HEK293 (cell line): ENCODE data around the gene HLA-DMB.
A peak's percentile ranks its signal among the peaks of the same experiment; 100 is the strongest.

ENCODE experiments used
- CTCF ChIA-PET: fragments of 350-600 bp; formaldehyde crosslinking; extraction: SDS; loops from one replicate; lab custom pipeline; 2021; ENCODE audit warnings: antibody characterized with exemption; lab: Yijun Ruan, JAX
- POLR2A ChIA-PET: fragments of 300-600 bp; formaldehyde crosslinking; extraction: SDS; loops from one replicate; lab custom pipeline; 2020; ENCODE audit warnings: antibody characterized with exemption, inconsistent platforms; lab: Yijun Ruan, JAX
- H3K27ac ChIP-seq: fragments of 200-500 bp; sonication (Bioruptor generic); 2 replicates; pipeline ENCODE4 v1.5.1; 2014; ENCODE audit warnings: low read depth, low read length, control low read depth, inconsistent platforms; ENCODE audit errors: extremely low read depth
- H3K36me3 ChIP-seq, 2 experiments: fragments of 200-500 bp in 1 of 2; sonication (Bioruptor generic) in 1 of 2; 1 replicate in 1 of 2; 2 replicates in 1 of 2; pipeline ENCODE4 v1.5.1; 2014 to 2017; ENCODE audit warnings: inconsistent platforms in 2 of 2, low read length in 2 of 2; ENCODE audit not compliant: control insufficient read depth in 2 of 2, insufficient read depth in 1 of 2
- H3K4me1 ChIP-seq: fragments of 200-500 bp; sonication (Bioruptor generic); 2 replicates; pipeline ENCODE4 v1.5.1; 2014; ENCODE audit warnings: mild to moderate bottlenecking, low read length, inconsistent platforms; ENCODE audit not compliant: control insufficient read depth, insufficient read depth
- H3K4me3 ChIP-seq: 2 replicates; pipeline ENCODE4 v1.5.1; 2011; ENCODE audit warnings: low read depth, mild to moderate bottlenecking, control low read depth, low read length, moderate library complexity
- H3K9me3 ChIP-seq: fragments of 200-500 bp; sonication (Bioruptor generic); 2 replicates; pipeline ENCODE4 v1.5.1; 2014; ENCODE audit warnings: low read depth, low read length, inconsistent platforms; ENCODE audit not compliant: control insufficient read depth, insufficient read depth
- IKZF3 ChIP-seq: fragments of 450-650 bp; IDR thresholded peaks from 2 replicates; pipeline ENCODE4 v1.5.0; 2018; ENCODE audit warnings: missing biosample characterization, mild to moderate bottlenecking, missing genetic modification characterization, moderate library complexity
- INSM2 ChIP-seq: fragments of 450-650 bp; formaldehyde crosslinking; IDR thresholded peaks from 2 replicates; pipeline ENCODE4 v1.5.1; 2016; ENCODE audit warnings: missing biosample characterization, missing genetic modification characterization
- ZBTB20 ChIP-seq: fragments of 450-650 bp; formaldehyde crosslinking; IDR thresholded peaks from 2 replicates; pipeline ENCODE4 v1.5.1; 2016; ENCODE audit warnings: missing biosample characterization, missing genetic modification characterization
- ZNF10 ChIP-seq: fragments of 450-650 bp; formaldehyde crosslinking; IDR thresholded peaks from 2 replicates; pipeline ENCODE4 v1.5.1; 2017; ENCODE audit warnings: missing biosample characterization, missing genetic modification characterization
- ZNF148 ChIP-seq: fragments of 450-650 bp; formaldehyde crosslinking; IDR thresholded peaks from 2 replicates; pipeline ENCODE4 v1.5.0; 2017; ENCODE audit warnings: missing biosample characterization, missing genetic modification characterization, borderline replicate concordance
- ZNF2 ChIP-seq: fragments of 450-650 bp; formaldehyde crosslinking; IDR thresholded peaks from 2 replicates; pipeline ENCODE4 v1.5.1; 2016; ENCODE audit warnings: missing biosample characterization, missing genetic modification characterization
- ZNF335 ChIP-seq: fragments of 450-650 bp; formaldehyde crosslinking; conservative IDR thresholded peaks from 2 replicates; pipeline ENCODE4 v1.5.1; 2016; ENCODE audit warnings: missing biosample characterization, missing genetic modification characterization
- ZNF398 ChIP-seq: fragments of 450-650 bp; formaldehyde crosslinking; IDR thresholded peaks from 2 replicates; pipeline ENCODE4 v1.5.1; 2017; ENCODE audit warnings: missing biosample characterization, missing genetic modification characterization
- ZNF664 ChIP-seq: fragments of 450-650 bp; formaldehyde crosslinking; IDR thresholded peaks from 2 replicates; pipeline ENCODE4 v1.5.1; 2016; ENCODE audit warnings: missing biosample characterization, missing genetic modification characterization
- ZNF692 ChIP-seq: fragments of 450-650 bp; formaldehyde crosslinking; IDR thresholded peaks from 2 replicates; pipeline ENCODE4 v1.5.1; 2016; ENCODE audit warnings: missing biosample characterization, missing genetic modification characterization
- TF ChIP-seq, protein P1 (sequence below): fragments of 450-650 bp; formaldehyde crosslinking; IDR thresholded peaks from 2 replicates; pipeline ENCODE4 v1.5.1; 2017; ENCODE audit warnings: missing biosample characterization, missing genetic modification characterization

The HLA-DMB gene

DNA sequence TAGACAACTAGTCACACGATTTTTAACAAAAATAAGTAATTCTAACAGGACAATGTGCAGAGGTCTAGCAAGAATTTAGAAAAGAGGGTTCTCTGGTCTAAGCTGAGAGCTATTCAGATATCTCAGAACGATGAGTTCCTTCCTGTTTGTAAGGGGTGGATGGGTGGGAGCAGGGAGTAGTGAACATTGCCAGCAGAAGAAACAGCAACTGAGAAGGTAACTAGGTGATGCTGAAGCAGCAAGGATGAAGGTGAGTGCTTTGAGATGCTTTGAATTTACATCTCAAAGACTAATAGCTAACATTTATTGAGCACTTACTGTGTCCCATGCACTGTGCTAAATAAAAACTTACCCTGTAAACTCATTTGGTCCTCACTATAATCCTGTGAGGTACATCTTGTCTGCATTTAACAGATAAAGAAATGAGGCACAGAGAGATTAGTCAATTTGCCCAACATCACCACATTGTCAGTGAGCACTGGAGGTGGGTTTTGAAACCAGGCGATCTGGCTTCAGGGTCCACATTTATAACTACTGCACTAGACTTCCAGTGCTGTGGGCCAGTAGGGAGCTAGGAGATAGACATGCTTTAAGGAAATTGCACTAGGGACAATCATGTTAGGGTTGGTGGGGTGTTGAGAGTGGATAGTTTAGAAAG is 43.3 kb upstream of the HLA-DMB start:
- Histone ChIP-seq H3K36me3 (peaks cover 24 to 26% of the 10 kb centered on the region in 2 experiments), H3K9me3 (no peaks in the 10 kb centered on the region), H3K4me1 (peaks cover 8% of the 10 kb centered on the region), H3K27ac (0 out of 2 replicates have a peak overlapping the region, but pooled peaks have one; percentile 1), H3K4me3 (no peak overlapping the region)
- POLR2A ChIA-PET, result interaction anchor here (0.6 to 7.7 kb wide), 19 partner anchors 13 to 264 kb away, joined by 3 to 405 read pairs (median 4); partner anchors contain the start of genes BRD2, HLA-DMA, HLA-DMB and HSD17B8
- TF ChIP-seq ZNF10 (tag by site-specific recombination) (peak; percentile 62; the same call in 1 of the 2 replicates), ZNF664 (tag by site-specific recombination) (peak; percentile 99), ZNF148 (tag by site-specific recombination) (no peak), ZBTB20 (peak; percentile 33)
- TF ChIP-seq, protein P1, sequence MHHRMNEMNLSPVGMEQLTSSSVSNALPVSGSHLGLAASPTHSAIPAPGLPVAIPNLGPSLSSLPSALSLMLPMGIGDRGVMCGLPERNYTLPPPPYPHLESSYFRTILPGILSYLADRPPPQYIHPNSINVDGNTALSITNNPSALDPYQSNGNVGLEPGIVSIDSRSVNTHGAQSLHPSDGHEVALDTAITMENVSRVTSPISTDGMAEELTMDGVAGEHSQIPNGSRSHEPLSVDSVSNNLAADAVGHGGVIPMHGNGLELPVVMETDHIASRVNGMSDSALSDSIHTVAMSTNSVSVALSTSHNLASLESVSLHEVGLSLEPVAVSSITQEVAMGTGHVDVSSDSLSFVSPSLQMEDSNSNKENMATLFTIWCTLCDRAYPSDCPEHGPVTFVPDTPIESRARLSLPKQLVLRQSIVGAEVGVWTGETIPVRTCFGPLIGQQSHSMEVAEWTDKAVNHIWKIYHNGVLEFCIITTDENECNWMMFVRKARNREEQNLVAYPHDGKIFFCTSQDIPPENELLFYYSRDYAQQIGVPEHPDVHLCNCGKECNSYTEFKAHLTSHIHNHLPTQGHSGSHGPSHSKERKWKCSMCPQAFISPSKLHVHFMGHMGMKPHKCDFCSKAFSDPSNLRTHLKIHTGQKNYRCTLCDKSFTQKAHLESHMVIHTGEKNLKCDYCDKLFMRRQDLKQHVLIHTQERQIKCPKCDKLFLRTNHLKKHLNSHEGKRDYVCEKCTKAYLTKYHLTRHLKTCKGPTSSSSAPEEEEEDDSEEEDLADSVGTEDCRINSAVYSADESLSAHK, result no peak
- CTCF ChIA-PET, result interaction anchor here (0.6 to 11.4 kb wide), 75 partner anchors 9 to 993 kb away, joined by 3 to 250 read pairs (median 4); partner anchors contain the start of genes BRD2, HLA-DMA, HLA-DMB and PSMB9

- Histone ChIP-seq H3K9me3 (no peaks in the 10 kb centered on the region), H3K36me3 (peaks cover 29 to 32% of the 10 kb centered on the region in 2 experiments), H3K27ac (0 out of 2 replicates have a peak overlapping the region, but pooled peaks have one; percentile 1), H3K4me3 (no peak overlapping the region), H3K4me1 (peaks cover 8% of the 10 kb centered on the region)
- POLR2A ChIA-PET, result interaction anchor here (0.6 to 7.7 kb wide), 8 partner anchors 13 to 265 kb away, joined by 3 to 405 read pairs (median 10); partner anchors contain the start of genes BRD2, HLA-DMA and HSD17B8
- TF ChIP-seq IKZF3 (tag by site-specific recombination) (0 out of 2 replicates have a peak, but pooled peaks have one; percentile 49), ZNF2 (tag by site-specific recombination) (no peak), ZNF398 (tag by site-specific recombination) (no peak), ZNF335 (tag by site-specific recombination) (no peak), ZNF692 (tag by site-specific recombination) (0 out of 2 replicates have a peak, but pooled peaks have one; percentile 20), INSM2 (tag by site-specific recombination) (no peak)
- CTCF ChIA-PET, result interaction anchor here (0.7 to 11.4 kb wide), 16 partner anchors 10 to 165 kb away, joined by 3 to 250 read pairs (median 30); partner anchors contain the start of genes BRD2, HLA-DMA and TAP2
Observed at GRCh38 chr6:32983493-32983848, 42.6 kb upstream of the HLA-DMB start.
